WTC11 (cell line): ENCODE measurements around the gene MDH1. TPM values are rescaled to one million over a fixed set of nuclear protein-coding genes. Genes with fewer than 3 reads are reported as not detected.

Experiments
- ATAC-seq: fragments of 200-7000 bp; cut with Tn5 transposase; 2 replicates; pipeline ENCODE4 v1.10.0; 2021; ENCODE audit warnings: mild to moderate bottlenecking, moderate library complexity
- Bru-seq: library from RNA; stranded (reverse); fragments of 400-500 nt; gene quantifications from one replicate; lab custom pipeline; 2021; lab: Mats Ljungman, UMichigan
- CTCF ChIA-PET: fragments of 300-600 bp; sonication (Branson Sonifier 250); formaldehyde crosslinking; loops from one replicate; lab custom pipeline; 2021; ENCODE audit warnings: antibody characterized with exemption; lab: Charles Lee
- POLR2A ChIA-PET: fragments of 350-600 bp; sonication (Branson Sonifier 250); formaldehyde crosslinking; loops from one replicate; lab custom pipeline; 2021; ENCODE audit warnings: antibody characterized with exemption; lab: Charles Lee
- DNase-seq: peaks from one replicate; pipeline ENCODE4 v3.0.0; 2021; ENCODE audit warnings: low spot score
- H3K27ac Mint-ChIP-seq: 2 replicates; pipeline ENCODE4 v1.8.0; 2021; ENCODE audit warnings: mixed read lengths
- H3K27me3 Mint-ChIP-seq: 2 replicates; pipeline ENCODE4 v1.8.0; 2021; ENCODE audit warnings: low read depth, mild to moderate bottlenecking, moderate library complexity, mixed read lengths
- H3K36me3 Mint-ChIP-seq: 2 replicates; pipeline ENCODE4 v1.8.0; 2021; ENCODE audit warnings: mixed read lengths
- H3K4me1 Mint-ChIP-seq: 2 replicates; pipeline ENCODE4 v1.8.0; 2022; ENCODE audit warnings: mixed read lengths
- H3K4me3 Mint-ChIP-seq: 2 replicates; pipeline ENCODE4 v1.8.0; 2021; ENCODE audit warnings: mild to moderate bottlenecking, moderate library complexity, mixed read lengths
- H3K9me3 Mint-ChIP-seq: 2 replicates; pipeline ENCODE4 v1.8.0; 2021; ENCODE audit warnings: mixed read lengths
- CBFB ChIP-seq: sonication (generic); formaldehyde crosslinking; IDR thresholded peaks from 2 replicates; pipeline ENCODE4 v1.8.1; 2022; ENCODE audit warnings: mild to moderate bottlenecking, low read depth, missing genetic modification reagents
- CREM ChIP-seq: sonication (generic); formaldehyde crosslinking; IDR thresholded peaks from 2 replicates; pipeline ENCODE4 v1.8.1; 2022; ENCODE audit warnings: mild to moderate bottlenecking, missing genetic modification reagents, moderate library complexity
- CTCF ChIP-seq: fragments of 200-600 bp; IDR thresholded peaks from 2 replicates; pipeline ENCODE4 v1.8.0; 2022; ENCODE audit warnings: antibody characterized with exemption
- E2F1 ChIP-seq: sonication (generic); formaldehyde crosslinking; IDR thresholded peaks from 2 replicates; pipeline ENCODE4 v1.8.0; 2022; ENCODE audit warnings: mild to moderate bottlenecking, missing genetic modification reagents
- E2F5 ChIP-seq: sonication (generic); formaldehyde crosslinking; IDR thresholded peaks from 2 replicates; pipeline ENCODE4 v1.8.1; 2022; ENCODE audit warnings: mild to moderate bottlenecking, moderate library complexity, missing genetic modification reagents
- ESRRA ChIP-seq: sonication (generic); formaldehyde crosslinking; IDR thresholded peaks from 2 replicates; pipeline ENCODE4 v1.8.1; 2022; ENCODE audit warnings: mild to moderate bottlenecking, missing genetic modification reagents, borderline replicate concordance
- ETV6 ChIP-seq: sonication (generic); formaldehyde crosslinking; IDR thresholded peaks from 2 replicates; pipeline ENCODE4 v1.8.1; 2022; ENCODE audit warnings: mild to moderate bottlenecking, missing genetic modification reagents
- FOXK1 ChIP-seq: sonication (generic); formaldehyde crosslinking; IDR thresholded peaks from 2 replicates; pipeline ENCODE4 v1.8.0; 2022; ENCODE audit warnings: mild to moderate bottlenecking, moderate library complexity, missing genetic modification reagents
- GABPB1 ChIP-seq: sonication (generic); formaldehyde crosslinking; IDR thresholded peaks from 2 replicates; pipeline ENCODE4 v1.8.1; 2023; ENCODE audit warnings: mild to moderate bottlenecking, missing genetic modification reagents
- HMGA2 ChIP-seq: fragments of 250-450 bp; sonication (Bioruptor Pico); IDR thresholded peaks from 2 replicates; pipeline ENCODE4 v1.4.0; 2021; ENCODE audit warnings: mild to moderate bottlenecking, moderate library complexity
- JUN ChIP-seq: sonication (generic); formaldehyde crosslinking; IDR thresholded peaks from 2 replicates; pipeline ENCODE4 v1.8.0; 2023; ENCODE audit warnings: mild to moderate bottlenecking, missing genetic modification reagents
- KAT7 ChIP-seq: sonication (generic); formaldehyde crosslinking; IDR thresholded peaks from 2 replicates; pipeline ENCODE4 v1.8.1; 2023; ENCODE audit warnings: missing genetic modification reagents, mild to moderate bottlenecking, borderline replicate concordance
- MAX ChIP-seq: sonication (generic); formaldehyde crosslinking; IDR thresholded peaks from 2 replicates; pipeline ENCODE4 v1.8.0; 2022; ENCODE audit warnings: mild to moderate bottlenecking, missing genetic modification reagents
- NFYB ChIP-seq: sonication (generic); formaldehyde crosslinking; conservative IDR thresholded peaks from 2 replicates; pipeline ENCODE4 v1.8.0; 2022; ENCODE audit warnings: low read depth, missing genetic modification reagents
- NR2C2 ChIP-seq: sonication (generic); formaldehyde crosslinking; IDR thresholded peaks from 2 replicates; pipeline ENCODE4 v1.8.0; 2022; ENCODE audit warnings: mild to moderate bottlenecking, missing genetic modification reagents
- NR3C1 ChIP-seq: sonication (generic); formaldehyde crosslinking; conservative IDR thresholded peaks from 2 replicates; pipeline ENCODE4 v1.8.1; 2023; ENCODE audit warnings: low read depth, mild to moderate bottlenecking, missing genetic modification reagents
- SMAD4 ChIP-seq: sonication (generic); formaldehyde crosslinking; IDR thresholded peaks from 2 replicates; pipeline ENCODE4 v1.8.0; 2022; ENCODE audit warnings: mild to moderate bottlenecking, missing genetic modification reagents
- USF2 ChIP-seq: sonication (generic); formaldehyde crosslinking; IDR thresholded peaks from 2 replicates; pipeline ENCODE4 v1.8.1; 2023; ENCODE audit warnings: mild to moderate bottlenecking, missing genetic modification reagents, moderate library complexity
- ZBTB43 ChIP-seq: sonication (generic); formaldehyde crosslinking; IDR thresholded peaks from 2 replicates; pipeline ENCODE4 v1.8.1; 2023; ENCODE audit warnings: mild to moderate bottlenecking, missing genetic modification reagents
- ZNF416 ChIP-seq: fragments of 250-450 bp; sonication (Bioruptor Pico); IDR thresholded peaks from 2 replicates; pipeline ENCODE4 v1.9.0; 2021; ENCODE audit warnings: mild to moderate bottlenecking, inconsistent platforms
- long read RNA-seq, 3 experiments: library from RNA in 1 of 3; library from capped mRNA in 1 of 3; library from polyadenylated mRNA in 1 of 3; unstranded in 2 of 3; stranded (forward) in 1 of 3; transcript quantifications; one replicate each; pipeline ENCODE4 v2.0.0, GENCODE V29; 2021
- total RNA-seq: library from RNA; stranded (reverse); gene quantifications from 3 replicates; pipeline ENCODE4 v1.2.3, GENCODE V29; 2021
- TF ChIP-seq, protein P1 (sequence below): sonication (generic); formaldehyde crosslinking; IDR thresholded peaks from 2 replicates; pipeline ENCODE4 v1.8.0; 2023; ENCODE audit warnings: missing genetic modification reagents
- TF ChIP-seq, protein P2 (sequence below): sonication (generic); formaldehyde crosslinking; IDR thresholded peaks from 2 replicates; pipeline ENCODE4 v1.8.1; 2022; ENCODE audit warnings: mild to moderate bottlenecking, missing genetic modification reagents, moderate library complexity, borderline replicate concordance
- TF ChIP-seq, protein P3 (sequence below): fragments of 250-450 bp; sonication (Bioruptor Pico); IDR thresholded peaks from 2 replicates; pipeline ENCODE4 v2.1.2; 2022; ENCODE audit warnings: mild to moderate bottlenecking, moderate library complexity

Gene MDH1
- total RNA-seq, result 255 to 268 TPM (median 259 TPM) in 3 replicates
- Bru-seq, nascent RNA, result percentile 97 among the genes with signal in this experiment
- long read RNA-seq, experiment 1, transcript MDH1-215 (9 exons, 1,443 nt), result minor isoform, 6 of 1,146 reads
- long read RNA-seq, experiment 1, transcript MDH1-201 (9 exons, 1,650 nt), result major isoform, 1,087 of 1,146 reads
- long read RNA-seq, experiment 1, partial matches to known transcripts, result 18 of 1,146 reads
- long read RNA-seq, experiment 1, other reads (novel, unspliced or antisense), result 28 of 1,146 reads
- long read RNA-seq, experiment 2, transcript MDH1-201 (9 exons, 1,650 nt), result major isoform, 251 of 486 reads
- long read RNA-seq, experiment 2, partial matches to known transcripts, result 96 of 486 reads
- long read RNA-seq, experiment 2, other reads (novel, unspliced or antisense), result 135 of 486 reads
- long read RNA-seq, experiment 3, transcript MDH1-201 (9 exons, 1,650 nt), result major isoform, 1,278 of 1,359 reads
- long read RNA-seq, experiment 3, transcript MDH1-215 (9 exons, 1,443 nt), result minor isoform, 28 of 1,359 reads
- long read RNA-seq, experiment 3, partial matches to known transcripts, result 21 of 1,359 reads
- long read RNA-seq, experiment 3, other reads (novel, unspliced or antisense), result 30 of 1,359 reads

GRCh38 chr2:63588385-63589147 is at the start of gene MDH1, which contains the start of gene WDPCP:
Gene MDH1 (plus strand): TSS chr2:63588963. CDS start chr2:63589044, 81 bp downstream.
Gene WDPCP (minus strand): TSS chr2:63588477. CDS start chr2:63588271, 206 bp downstream.
- no peaks in the 10 kb centered on the region for H3K27me3 Mint-ChIP-seq
- POLR2A ChIA-PET, result interaction anchor here (0.6 to 1.9 kb wide), 8 partner anchors 10 to 254 kb away, joined by 3 to 14 read pairs (median 6); partner anchors contain the start of gene UGP2
- ATAC-seq (peak; percentile 91), DNase-seq (peak; percentile 93)
- H3K4me1 Mint-ChIP-seq, result peaks cover 31% of the 10 kb centered on the region
- peaks cover 18% of the 10 kb centered on the region for H3K36me3 Mint-ChIP-seq
- CTCF ChIA-PET, result interaction anchor here (0.9 to 1.7 kb wide), 6 partner anchors 10 to 164 kb away, joined by 3 to 6 read pairs (median 4); no protein-coding TSS in a partner anchor
- H3K4me3 Mint-ChIP-seq, result peak within 1 kb of the TSS; percentile 99
- H3K9me3 Mint-ChIP-seq, result no peaks in the 10 kb centered on the region
- peak; percentile 37 for TF ChIP-seq ETV6 (CRISPR knock-in tag)
- TF ChIP-seq NR3C1 (CRISPR knock-in tag), result no peak
- TF ChIP-seq CREM (CRISPR knock-in tag), result peak; percentile 61; the same call in 1 of the 2 replicates
- peak; percentile 54; the same call in 1 of the 2 replicates for TF ChIP-seq CBFB
- peak; percentile 62 for TF ChIP-seq NFYB (CRISPR knock-in tag)
- peak; percentile 57; the same call in 1 of the 2 replicates for TF ChIP-seq JUN (CRISPR knock-in tag)
- TF ChIP-seq, protein P1, sequence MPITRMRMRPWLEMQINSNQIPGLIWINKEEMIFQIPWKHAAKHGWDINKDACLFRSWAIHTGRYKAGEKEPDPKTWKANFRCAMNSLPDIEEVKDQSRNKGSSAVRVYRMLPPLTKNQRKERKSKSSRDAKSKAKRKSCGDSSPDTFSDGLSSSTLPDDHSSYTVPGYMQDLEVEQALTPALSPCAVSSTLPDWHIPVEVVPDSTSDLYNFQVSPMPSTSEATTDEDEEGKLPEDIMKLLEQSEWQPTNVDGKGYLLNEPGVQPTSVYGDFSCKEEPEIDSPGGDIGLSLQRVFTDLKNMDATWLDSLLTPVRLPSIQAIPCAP (CRISPR knock-in tag), result 0 out of 2 replicates have a peak, but pooled peaks have one; percentile 33
- no peak for TF ChIP-seq HMGA2 (CRISPR knock-in tag)
- no peak for TF ChIP-seq SMAD4 (CRISPR knock-in tag)
- TF ChIP-seq CTCF, result no peak
- TF ChIP-seq, protein P2, sequence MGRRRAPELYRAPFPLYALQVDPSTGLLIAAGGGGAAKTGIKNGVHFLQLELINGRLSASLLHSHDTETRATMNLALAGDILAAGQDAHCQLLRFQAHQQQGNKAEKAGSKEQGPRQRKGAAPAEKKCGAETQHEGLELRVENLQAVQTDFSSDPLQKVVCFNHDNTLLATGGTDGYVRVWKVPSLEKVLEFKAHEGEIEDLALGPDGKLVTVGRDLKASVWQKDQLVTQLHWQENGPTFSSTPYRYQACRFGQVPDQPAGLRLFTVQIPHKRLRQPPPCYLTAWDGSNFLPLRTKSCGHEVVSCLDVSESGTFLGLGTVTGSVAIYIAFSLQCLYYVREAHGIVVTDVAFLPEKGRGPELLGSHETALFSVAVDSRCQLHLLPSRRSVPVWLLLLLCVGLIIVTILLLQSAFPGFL, result no peak
- no peak for TF ChIP-seq ZNF416 (CRISPR knock-in tag)
- TF ChIP-seq, protein P3, sequence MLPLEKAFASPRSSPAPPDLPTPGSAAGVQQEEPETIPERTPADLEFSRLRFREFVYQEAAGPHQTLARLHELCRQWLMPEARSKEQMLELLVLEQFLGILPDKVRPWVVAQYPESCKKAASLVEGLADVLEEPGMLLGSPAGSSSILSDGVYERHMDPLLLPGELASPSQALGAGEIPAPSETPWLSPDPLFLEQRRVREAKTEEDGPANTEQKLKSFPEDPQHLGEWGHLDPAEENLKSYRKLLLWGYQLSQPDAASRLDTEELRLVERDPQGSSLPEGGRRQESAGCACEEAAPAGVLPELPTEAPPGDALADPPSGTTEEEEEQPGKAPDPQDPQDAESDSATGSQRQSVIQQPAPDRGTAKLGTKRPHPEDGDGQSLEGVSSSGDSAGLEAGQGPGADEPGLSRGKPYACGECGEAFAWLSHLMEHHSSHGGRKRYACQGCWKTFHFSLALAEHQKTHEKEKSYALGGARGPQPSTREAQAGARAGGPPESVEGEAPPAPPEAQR, result 0 out of 2 replicates have a peak, but pooled peaks have one; percentile 56
- no peak for TF ChIP-seq KAT7 (CRISPR knock-in tag)
- peak; percentile 68; the same call in 1 of the 2 replicates for TF ChIP-seq MAX
- no peak for TF ChIP-seq ZBTB43
- no peak for TF ChIP-seq E2F5 (CRISPR knock-in tag)
- peak; percentile 31; the same call in 1 of the 2 replicates for TF ChIP-seq ESRRA (CRISPR knock-in tag)
- TF ChIP-seq E2F1 (CRISPR knock-in tag), result no peak
- 0 out of 2 replicates have a peak, but pooled peaks have one; percentile 6 for TF ChIP-seq USF2 (CRISPR knock-in tag)
- TF ChIP-seq NR2C2, result peak; percentile 32; the same call in 1 of the 2 replicates
- peak; percentile 90 for TF ChIP-seq GABPB1
- TF ChIP-seq FOXK1 (CRISPR knock-in tag), result peak; percentile 54
- TF ChIP-seq, all 79 proteins: peak for 13
- peak within 1 kb of the TSS; percentile 97 for H3K27ac Mint-ChIP-seq
